Keratinocyte (primary cell): ENCODE measurements around the gene ST3GAL5. TPM values are rescaled to one million over a fixed set of nuclear protein-coding genes. Genes with fewer than 3 reads are reported as not detected.

Source experiments
- DNase-seq: peaks from one replicate; pipeline ENCODE4 v3.0.0-alpha.2; 2011; ENCODE audit warnings: low read depth, missing footprints, low spot score
- FAIRE-seq: peaks from 2 replicates; lab custom pipeline; 2011; peaks lifted over from hg19 to GRCh38; lab: Jason Lieb, UNC
- H2AFZ ChIP-seq: 2 replicates; pipeline ENCODE4 v1.6.0; 2012; ENCODE audit warnings: low read length, control low read depth, inconsistent platforms; ENCODE audit not compliant: control insufficient read depth
- H3K27ac ChIP-seq: 2 replicates; pipeline ENCODE4 v1.5.1; 2011; ENCODE audit warnings: low read length; ENCODE audit not compliant: control insufficient read depth, insufficient read depth
- H3K27me3 ChIP-seq: 3 replicates; pipeline ENCODE4 v1.6.0; 2011; ENCODE audit warnings: low read length; ENCODE audit not compliant: control insufficient read depth, insufficient read depth; ENCODE audit errors: extremely low read depth
- H3K36me3 ChIP-seq, 2 experiments: 2 replicates in 1 of 2; 3 replicates in 1 of 2; pipeline ENCODE4 v1.5.1; 2011; ENCODE audit warnings: low read length in 2 of 2, mild to moderate bottlenecking in 1 of 2; ENCODE audit not compliant: control insufficient read depth in 2 of 2, insufficient read depth in 2 of 2; ENCODE audit errors: extremely low read depth in 1 of 2
- H3K4me1 ChIP-seq: 3 replicates; pipeline ENCODE4 v1.5.1; 2011; ENCODE audit warnings: low read length; ENCODE audit not compliant: control insufficient read depth, insufficient read depth; ENCODE audit errors: extremely low read depth
- H3K4me2 ChIP-seq: 3 replicates; pipeline ENCODE4 v1.6.0; 2011; ENCODE audit warnings: low read depth, low read length; ENCODE audit not compliant: control insufficient read depth, insufficient read depth; ENCODE audit errors: extremely low read depth
- H3K4me3 ChIP-seq, 3 experiments: fragments of 200-600 bp in 1 of 3; sonication (generic) in 1 of 3; 2 replicates in 2 of 3; 3 replicates in 1 of 3; pipeline ENCODE4 v1.5.1; 2011 to 2016; ENCODE audit warnings: low read length in 3 of 3, mild to moderate bottlenecking in 3 of 3, control low read depth in 2 of 3, inconsistent platforms in 1 of 3, low read depth in 1 of 3, mixed read lengths in 1 of 3, mixed run types in 1 of 3, moderate library complexity in 1 of 3; ENCODE audit not compliant: control insufficient read depth in 2 of 3, insufficient read depth in 2 of 3; ENCODE audit errors: extremely low read depth in 1 of 3
- H3K79me2 ChIP-seq: 2 replicates; pipeline ENCODE4 v1.6.0; 2012; ENCODE audit warnings: low read length; ENCODE audit not compliant: control insufficient read depth, insufficient read depth
- H3K9ac ChIP-seq: 3 replicates; pipeline ENCODE4 v1.6.0; 2011; ENCODE audit warnings: low read length; ENCODE audit not compliant: control insufficient read depth, insufficient read depth; ENCODE audit errors: extremely low read depth
- H3K9me1 ChIP-seq: 3 replicates; pipeline ENCODE4 v1.6.0; 2011; ENCODE audit warnings: low read length; ENCODE audit not compliant: control insufficient read depth, insufficient read depth; ENCODE audit errors: extremely low read depth
- H3K9me3 ChIP-seq: 2 replicates; pipeline ENCODE4 v1.5.1; 2012; ENCODE audit warnings: low read depth, low read length; ENCODE audit not compliant: control insufficient read depth
- H4K20me1 ChIP-seq: 3 replicates; pipeline ENCODE4 v1.6.0; 2011; ENCODE audit warnings: low read length; ENCODE audit not compliant: control insufficient read depth, insufficient read depth; ENCODE audit errors: extremely low read depth
- CTCF ChIP-seq, 3 experiments: IDR thresholded peaks in 1 of 3; conservative IDR thresholded peaks in 1 of 3; optimal IDR thresholded peaks in 1 of 3; 2 replicates in 2 of 3; 3 replicates in 1 of 3; pipeline versions ENCODE3 to v1.5.1; 2011; ENCODE audit warnings: low read length in 3 of 3, mild to moderate bottlenecking in 3 of 3, moderate library complexity in 2 of 3, control low read depth in 1 of 3, inconsistent platforms in 1 of 3; ENCODE audit not compliant: insufficient read depth in 2 of 3; ENCODE audit errors: extremely low read depth in 1 of 3
- EZH2 ChIP-seq: IDR thresholded peaks from one replicate; pipeline ENCODE4 v1.6.1; 2012; ENCODE audit warnings: inconsistent platforms, mild to moderate bottlenecking, low read length, moderate library complexity
- dilution Hi-C: fragments of 300-500 bp; cut with MboI; formaldehyde crosslinking; loops from one replicate; pipeline ENCODE4 v1.7.0; 2020; ENCODE audit warnings: low sequenced_read_pairs; ENCODE audit not compliant: extremely low pct_ligation_motif_present
- polyA plus RNA-seq, 5 experiments: library from polyadenylated mRNA; depleted of rRNA in 3 of 5; stranded (reverse) in 3 of 5; stranded (forward) in 1 of 5; unstranded in 1 of 5; fragments of >200 nt; gene quantifications; 1 replicate in 1 of 5; 2 replicates in 3 of 5; 3 replicates in 1 of 5; pipeline versions ENCODE4 v1.2.1 to v1.2.3, GENCODE V29; 2011 to 2012; ENCODE audit warnings: missing spikeins in 2 of 5, low read depth in 1 of 5, low replicate concordance in 1 of 5

ST3GAL5 gene
- polyA plus RNA-seq, 1 donor (not counting 4 experiments of a cell fraction or from before 2014, with no cell fraction given) = 43.5 TPM

- H4K20me1 ChIP-seq = no peaks in the 10 kb centered on the region
- H3K36me3 ChIP-seq = no peaks in the 10 kb centered on the region
- no peak overlapping the region for H2AFZ ChIP-seq
- no peaks in the 10 kb centered on the region for H3K27me3 ChIP-seq
- H3K27ac ChIP-seq = no peak overlapping the region
- dilution Hi-C loops = no loop called here
- no peak overlapping the region for H3K4me2 ChIP-seq
- no peaks in the 10 kb centered on the region for H3K4me1 ChIP-seq
- H3K4me3 ChIP-seq = no peak overlapping the region
- FAIRE-seq (no peak), DNase-seq (no peak)
- H3K9ac ChIP-seq = no peak overlapping the region
- no peaks in the 10 kb centered on the region for H3K79me2 ChIP-seq
- no peak for TF ChIP-seq CTCF (optimal IDR thresholded peaks at IDR 0.05 in 1 of 3, IDR thresholded peaks at IDR 0.05 in 1 of 3, conservative IDR thresholded peaks at IDR 0.05 in 1 of 3; ENCODE audit: extremely low read depth in 1 of 3, insufficient read depth in 2 of 3, low read length in 3 of 3)
- no peak for TF ChIP-seq EZH2
- no peaks in the 10 kb centered on the region for H3K9me1 ChIP-seq
- H3K9me3 ChIP-seq = no peaks in the 10 kb centered on the region
These were observed 11.6 kb upstream of the ST3GAL5 start for GRCh38 chr2:85900366-85900765.

GRCh38 chr2:85899849-85900248, 11.1 kb upstream of the ST3GAL5 start:
- Histone ChIP-seq H3K27me3 (no peaks in the 10 kb centered on the region), H3K4me1 (no peaks in the 10 kb centered on the region), H3K79me2 (no peaks in the 10 kb centered on the region), H3K9ac (no peak overlapping the region), H3K27ac (no peak overlapping the region), H3K4me3 (no peak overlapping the region), H2AFZ (no peak overlapping the region), H3K9me1 (no peaks in the 10 kb centered on the region), H3K9me3 (no peaks in the 10 kb centered on the region), H3K4me2 (no peak overlapping the region), H3K36me3 (no peaks in the 10 kb centered on the region), H4K20me1 (no peaks in the 10 kb centered on the region)
- dilution Hi-C loops = no loop called here
- FAIRE-seq = no peak
- TF ChIP-seq EZH2 (no peak), CTCF (optimal IDR thresholded peaks at IDR 0.05 in 1 of 3, IDR thresholded peaks at IDR 0.05 in 1 of 3, conservative IDR thresholded peaks at IDR 0.05 in 1 of 3; ENCODE audit: extremely low read depth in 1 of 3, insufficient read depth in 2 of 3, low read length in 3 of 3) (no peak)
- no peak for DNase-seq
